SH-SY5Y (cell line): ENCODE measurements around the gene RNF111.

Experiments used
- GATA2 ChIP-seq: IDR thresholded peaks from 2 replicates; pipeline ENCODE4 v1.6.1; 2011; ENCODE audit warnings: mild to moderate bottlenecking, low read depth, low read length
- GATA3 ChIP-seq: IDR thresholded peaks from 2 replicates; pipeline ENCODE4 v1.6.1; 2011; ENCODE audit warnings: low read depth, mild to moderate bottlenecking, low read length, moderate library complexity

- TF ChIP-seq GATA3: no peak
- TF ChIP-seq GATA2: no peak
Measured at GRCh38 chr15:58958811-58959210, 28.7 kb upstream of the RNF111 start.
